K562 (cell line): ENCODE data around the gene ENKUR. TPM values are rescaled to one million over a fixed set of nuclear protein-coding genes. Genes with fewer than 3 reads are reported as not detected.

Source experiments
- DPF2 ChIP-seq: fragments of 450-650 bp; IDR thresholded peaks from 2 replicates; pipeline ENCODE4 v1.6.1; 2016
- HDGF ChIP-seq: fragments of 450-650 bp; IDR thresholded peaks from 2 replicates; pipeline ENCODE4 v1.6.1; 2016
- KAT2B ChIP-seq: IDR thresholded peaks from one replicate; pipeline ENCODE4 v1.6.1; 2012; ENCODE audit warnings: low read depth, mild to moderate bottlenecking, control low read depth, inconsistent platforms, low read length, moderate library complexity
- KAT7 ChIP-seq: sonication (generic); formaldehyde crosslinking; IDR thresholded peaks from 2 replicates; pipeline ENCODE4 v1.8.0; 2022; ENCODE audit warnings: missing genetic modification reagents, mild to moderate bottlenecking, borderline replicate concordance
- MEF2A ChIP-seq: IDR thresholded peaks from 2 replicates; pipeline ENCODE4 v1.6.1; 2011; ENCODE audit warnings: low read depth, mild to moderate bottlenecking, low read length, moderate library complexity; ENCODE audit not compliant: control insufficient read depth
- MYNN ChIP-seq, 2 experiments: sonication (generic); formaldehyde crosslinking in 1 of 2; IDR thresholded peaks; 2 replicates each; pipeline versions ENCODE4 v1.5.0 to v1.6.1; 2016 to 2020; ENCODE audit warnings: antibody characterized with exemption in 1 of 2, missing genetic modification reagents in 1 of 2
- NRF1 ChIP-seq, 2 experiments: fragments of 450-650 bp; IDR thresholded peaks in 1 of 2; conservative IDR thresholded peaks in 1 of 2; 2 replicates each; pipeline ENCODE4 v1.6.1; 2014; ENCODE audit warnings: mild to moderate bottlenecking in 2 of 2
- PURB ChIP-seq: sonication (generic); formaldehyde crosslinking; IDR thresholded peaks from 2 replicates; pipeline ENCODE4 v1.9.0; 2021; ENCODE audit warnings: low read depth, mild to moderate bottlenecking, missing genetic modification reagents
- RBM17 ChIP-seq: fragments of 200-400 bp; formaldehyde crosslinking; IDR thresholded peaks from 2 replicates; pipeline ENCODE4 v1.6.1; 2017; ENCODE audit warnings: low read depth, mild to moderate bottlenecking, low read length, borderline replicate concordance
- SREBF2 ChIP-seq: sonication (generic); formaldehyde crosslinking; IDR thresholded peaks from 2 replicates; pipeline ENCODE4 v1.4.0; 2020; ENCODE audit warnings: mild to moderate bottlenecking, missing genetic modification reagents
- SRF ChIP-seq, 2 experiments: fragments of 250-450, 450-650 bp in 1 of 2; sonication (Bioruptor Pico) in 1 of 2; sonication (generic) in 1 of 2; formaldehyde crosslinking; IDR thresholded peaks; 2 replicates each; pipeline versions ENCODE4 v1.5.0 to v1.5.1; 2020 to 2022; ENCODE audit warnings: mild to moderate bottlenecking in 1 of 2, missing genetic modification reagents in 1 of 2
- TAF15 ChIP-seq: fragments of 200-400 bp; formaldehyde crosslinking; IDR thresholded peaks from 2 replicates; pipeline ENCODE4 v1.6.1; 2017; ENCODE audit warnings: mild to moderate bottlenecking, low read depth, low read length, moderate library complexity
- ZFP36 ChIP-seq: fragments of 150-350 bp; IDR thresholded peaks from 2 replicates; pipeline ENCODE4 v1.6.1; 2018; ENCODE audit warnings: low read length, low read depth; ENCODE audit not compliant: partially characterized antibody
- ZNF12 ChIP-seq: sonication (generic); formaldehyde crosslinking; IDR thresholded peaks from 2 replicates; pipeline ENCODE4 v1.4.0; 2020; ENCODE audit warnings: mild to moderate bottlenecking, missing genetic modification reagents
- ZNF133 ChIP-seq: fragments of 250-450 bp; sonication (Bioruptor Pico); IDR thresholded peaks from 2 replicates; pipeline ENCODE4 v1.4.0; 2020; ENCODE audit warnings: mild to moderate bottlenecking
- ZNF75A ChIP-seq: fragments of 450-650 bp; formaldehyde crosslinking; IDR thresholded peaks from 2 replicates; pipeline ENCODE4 v1.4.0; 2020; ENCODE audit warnings: mild to moderate bottlenecking
- polyA plus RNA-seq, 8 experiments: library from polyadenylated mRNA; depleted of rRNA in 4 of 8; stranded (reverse) in 5 of 8; unstranded in 3 of 8; fragments of >200 nt; fragmentation: Nextera tagmentation in 2 of 8; fragmentation: Illumina TruSeq in 1 of 8; extraction: Ambion mirVana in 2 of 8; extraction: Trizol in 1 of 8; gene quantifications; 2 replicates each; pipeline versions ENCODE4 v1.2.1 to v1.2.3, GENCODE V29; 2011 to 2014; ENCODE audit warnings: inconsistent platforms in 1 of 8, missing spikeins in 1 of 8
- total RNA-seq, 7 experiments: library from RNA; depleted of rRNA in 6 of 7; stranded (reverse); fragments of >200 nt in 6 of 7; fragmentation: Illumina TruSeq in 2 of 7; extraction: Trizol in 2 of 7; gene quantifications; 2 replicates each; pipeline versions ENCODE4 v1.2.1 to v1.2.3, GENCODE V29; 2011 to 2021; ENCODE audit warnings: low replicate concordance in 1 of 7
- TF ChIP-seq, protein P1 (sequence below): fragments of 250-450 bp; sonication (Bioruptor Pico); IDR thresholded peaks from 2 replicates; pipeline ENCODE4 v1.5.0; 2020; ENCODE audit warnings: mild to moderate bottlenecking
- TF ChIP-seq, protein P2 (sequence below): sonication (generic); formaldehyde crosslinking; IDR thresholded peaks from 2 replicates; pipeline ENCODE4 v1.8.1; 2022; ENCODE audit warnings: missing genetic modification reagents
- TF ChIP-seq, protein P3 (sequence below), 2 experiments: IDR thresholded peaks; 2 replicates each; pipeline ENCODE4 v1.6.1; 2012; ENCODE audit warnings: improper control_type of control experiment in 2 of 2, low read depth in 2 of 2, low read length in 2 of 2, borderline replicate concordance in 1 of 2
- TF ChIP-seq, protein P4 (sequence below): fragments of 450-650 bp; IDR thresholded peaks from 2 replicates; pipeline ENCODE4 v1.6.1; 2016; ENCODE audit warnings: mild to moderate bottlenecking

ENKUR gene
- total and polyA plus RNA-seq, 9 of the 15 experiments (the other 6 are each of a cell fraction or from before 2014, with no cell fraction given): 0.06 to 0.46 (median 0.20) TPM

DNA sequence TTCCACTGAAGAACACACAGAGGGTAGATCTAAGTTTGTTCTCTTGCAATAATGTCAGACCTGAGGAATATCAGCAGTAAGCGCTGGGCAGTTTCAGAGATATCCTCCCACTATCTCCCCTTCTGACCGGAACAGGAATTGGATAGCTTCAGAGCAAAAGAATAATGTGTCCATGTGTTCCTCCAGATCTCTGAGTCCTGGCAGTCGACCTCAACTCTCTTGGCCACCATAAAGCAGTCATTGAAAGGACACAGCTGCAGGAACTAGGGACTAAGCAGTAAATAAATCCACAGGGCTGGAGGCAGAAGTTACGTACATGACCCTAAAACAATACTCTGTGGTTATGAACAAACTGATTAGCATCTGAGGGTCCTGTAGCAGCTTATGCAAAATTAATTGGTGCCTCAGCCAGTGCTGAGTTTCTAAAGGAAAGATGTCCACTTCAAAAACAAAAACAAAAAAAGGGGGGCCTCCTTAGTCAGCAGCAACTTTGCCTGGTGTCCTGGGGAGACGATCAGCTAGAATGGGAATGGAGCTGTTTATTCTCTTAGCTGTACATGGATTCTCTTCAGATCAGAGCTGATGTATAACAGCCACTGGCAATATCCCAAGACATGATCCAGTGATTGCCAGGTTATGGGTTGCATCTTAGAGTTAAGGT lies 57.1 kb downstream of the ENKUR start (continued):
- 0 out of 4 replicates have a peak, but pooled peaks of 1 of the 2 experiments have one; percentile 15 for TF ChIP-seq NRF1 (conservative IDR thresholded peaks at IDR 0.05 in 1 of 2, IDR thresholded peaks at IDR 0.05 in 1 of 2)
- TF ChIP-seq ZFP36: no peak
- TF ChIP-seq, protein P1, sequence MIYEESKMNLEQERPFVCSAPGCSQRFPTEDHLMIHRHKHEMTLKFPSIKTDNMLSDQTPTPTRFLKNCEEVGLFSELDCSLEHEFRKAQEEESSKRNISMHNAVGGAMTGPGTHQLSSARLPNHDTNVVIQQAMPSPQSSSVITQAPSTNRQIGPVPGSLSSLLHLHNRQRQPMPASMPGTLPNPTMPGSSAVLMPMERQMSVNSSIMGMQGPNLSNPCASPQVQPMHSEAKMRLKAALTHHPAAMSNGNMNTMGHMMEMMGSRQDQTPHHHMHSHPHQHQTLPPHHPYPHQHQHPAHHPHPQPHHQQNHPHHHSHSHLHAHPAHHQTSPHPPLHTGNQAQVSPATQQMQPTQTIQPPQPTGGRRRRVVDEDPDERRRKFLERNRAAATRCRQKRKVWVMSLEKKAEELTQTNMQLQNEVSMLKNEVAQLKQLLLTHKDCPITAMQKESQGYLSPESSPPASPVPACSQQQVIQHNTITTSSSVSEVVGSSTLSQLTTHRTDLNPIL (CRISPR knock-in tag): no peak
- TF ChIP-seq ZNF12 (CRISPR knock-in tag): no peak
- TF ChIP-seq, protein P2, sequence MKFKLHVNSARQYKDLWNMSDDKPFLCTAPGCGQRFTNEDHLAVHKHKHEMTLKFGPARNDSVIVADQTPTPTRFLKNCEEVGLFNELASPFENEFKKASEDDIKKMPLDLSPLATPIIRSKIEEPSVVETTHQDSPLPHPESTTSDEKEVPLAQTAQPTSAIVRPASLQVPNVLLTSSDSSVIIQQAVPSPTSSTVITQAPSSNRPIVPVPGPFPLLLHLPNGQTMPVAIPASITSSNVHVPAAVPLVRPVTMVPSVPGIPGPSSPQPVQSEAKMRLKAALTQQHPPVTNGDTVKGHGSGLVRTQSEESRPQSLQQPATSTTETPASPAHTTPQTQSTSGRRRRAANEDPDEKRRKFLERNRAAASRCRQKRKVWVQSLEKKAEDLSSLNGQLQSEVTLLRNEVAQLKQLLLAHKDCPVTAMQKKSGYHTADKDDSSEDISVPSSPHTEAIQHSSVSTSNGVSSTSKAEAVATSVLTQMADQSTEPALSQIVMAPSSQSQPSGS (CRISPR knock-in tag): no peak
- TF ChIP-seq ZNF133 (CRISPR knock-in tag): no peak
- no peak for TF ChIP-seq KAT7 (CRISPR knock-in tag)
- TF ChIP-seq SREBF2 (CRISPR knock-in tag): no peak
- TF ChIP-seq, protein P3, sequence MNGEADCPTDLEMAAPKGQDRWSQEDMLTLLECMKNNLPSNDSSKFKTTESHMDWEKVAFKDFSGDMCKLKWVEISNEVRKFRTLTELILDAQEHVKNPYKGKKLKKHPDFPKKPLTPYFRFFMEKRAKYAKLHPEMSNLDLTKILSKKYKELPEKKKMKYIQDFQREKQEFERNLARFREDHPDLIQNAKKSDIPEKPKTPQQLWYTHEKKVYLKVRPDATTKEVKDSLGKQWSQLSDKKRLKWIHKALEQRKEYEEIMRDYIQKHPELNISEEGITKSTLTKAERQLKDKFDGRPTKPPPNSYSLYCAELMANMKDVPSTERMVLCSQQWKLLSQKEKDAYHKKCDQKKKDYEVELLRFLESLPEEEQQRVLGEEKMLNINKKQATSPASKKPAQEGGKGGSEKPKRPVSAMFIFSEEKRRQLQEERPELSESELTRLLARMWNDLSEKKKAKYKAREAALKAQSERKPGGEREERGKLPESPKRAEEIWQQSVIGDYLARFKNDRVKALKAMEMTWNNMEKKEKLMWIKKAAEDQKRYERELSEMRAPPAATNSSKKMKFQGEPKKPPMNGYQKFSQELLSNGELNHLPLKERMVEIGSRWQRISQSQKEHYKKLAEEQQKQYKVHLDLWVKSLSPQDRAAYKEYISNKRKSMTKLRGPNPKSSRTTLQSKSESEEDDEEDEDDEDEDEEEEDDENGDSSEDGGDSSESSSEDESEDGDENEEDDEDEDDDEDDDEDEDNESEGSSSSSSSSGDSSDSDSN (IDR thresholded peaks at IDR 0.05; ENCODE audit: borderline replicate concordance in 1 of 2, low read depth in 2 of 2, low read length in 2 of 2): no peak
- TF ChIP-seq TAF15: no peak
- no peak for TF ChIP-seq ZNF75A
- no peak for TF ChIP-seq RBM17
- no peak for TF ChIP-seq SRF (CRISPR knock-in tag; IDR thresholded peaks at IDR 0.05)
- no peak for TF ChIP-seq KAT2B
- TF ChIP-seq PURB (CRISPR knock-in tag): no peak
- TF ChIP-seq, protein P4, sequence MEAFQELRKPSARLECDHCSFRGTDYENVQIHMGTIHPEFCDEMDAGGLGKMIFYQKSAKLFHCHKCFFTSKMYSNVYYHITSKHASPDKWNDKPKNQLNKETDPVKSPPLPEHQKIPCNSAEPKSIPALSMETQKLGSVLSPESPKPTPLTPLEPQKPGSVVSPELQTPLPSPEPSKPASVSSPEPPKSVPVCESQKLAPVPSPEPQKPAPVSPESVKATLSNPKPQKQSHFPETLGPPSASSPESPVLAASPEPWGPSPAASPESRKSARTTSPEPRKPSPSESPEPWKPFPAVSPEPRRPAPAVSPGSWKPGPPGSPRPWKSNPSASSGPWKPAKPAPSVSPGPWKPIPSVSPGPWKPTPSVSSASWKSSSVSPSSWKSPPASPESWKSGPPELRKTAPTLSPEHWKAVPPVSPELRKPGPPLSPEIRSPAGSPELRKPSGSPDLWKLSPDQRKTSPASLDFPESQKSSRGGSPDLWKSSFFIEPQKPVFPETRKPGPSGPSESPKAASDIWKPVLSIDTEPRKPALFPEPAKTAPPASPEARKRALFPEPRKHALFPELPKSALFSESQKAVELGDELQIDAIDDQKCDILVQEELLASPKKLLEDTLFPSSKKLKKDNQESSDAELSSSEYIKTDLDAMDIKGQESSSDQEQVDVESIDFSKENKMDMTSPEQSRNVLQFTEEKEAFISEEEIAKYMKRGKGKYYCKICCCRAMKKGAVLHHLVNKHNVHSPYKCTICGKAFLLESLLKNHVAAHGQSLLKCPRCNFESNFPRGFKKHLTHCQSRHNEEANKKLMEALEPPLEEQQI: no peak
- no peak for TF ChIP-seq MEF2A
- TF ChIP-seq HDGF: no peak
- TF ChIP-seq DPF2: peak; percentile 74
- TF ChIP-seq MYNN (IDR thresholded peaks at IDR 0.05): no peak
- no peak for TF ChIP-seq MYNN (CRISPR knock-in tag; IDR thresholded peaks at IDR 0.05)
